Body of pancreas (tissue), 4 donors: Measurements from ENCODE around the gene GABRA5. TPM values are rescaled to one million over a fixed set of nuclear protein-coding genes. Genes with fewer than 3 reads are reported as not detected.

Source experiments
- ATAC-seq: fragments of 150-250 bp; one replicate; pipeline ENCODE4 v1.9.1; 2016
- DNase-seq, 4 donors: peaks; one replicate each; pipeline ENCODE4 v3.0.0-alpha.2; 2019
- H3K27ac ChIP-seq, 4 donors: fragments of 200-600 bp; sonication (generic); 1 replicate in 3 of 4; 2 replicates in 1 of 4; pipeline versions ENCODE4 v1.5.1 to v1.6.1; 2016 to 2019; ENCODE audit warnings: mild to moderate bottlenecking in 1 of 4, mixed read lengths in 1 of 4, moderate library complexity in 1 of 4
- H3K27me3 ChIP-seq, 2 donors: fragments of 200-600 bp; sonication (generic); one replicate each; pipeline ENCODE4 v1.6.0; 2016; ENCODE audit warnings: mild to moderate bottlenecking in 1 of 2
- H3K36me3 ChIP-seq, 2 donors: fragments of 200-600 bp; sonication (generic); replicated peaks in 1 of 2; 2 replicates each; pipeline ENCODE4 v1.5.1; 2016; ENCODE audit warnings: low read depth in 2 of 2; ENCODE audit not compliant: insufficient read depth in 1 of 2
- H3K4me1 ChIP-seq: fragments of 200-600 bp; sonication (generic); one replicate; pipeline ENCODE4 v1.6.0; 2016
- H3K4me3 ChIP-seq, 2 donors: fragments of 200-600 bp; sonication (generic); 1 replicate in 1 of 2; 2 replicates in 1 of 2; pipeline ENCODE4 v1.5.1; 2016 to 2019
- H3K9me3 ChIP-seq, 3 donors: fragments of 200-600 bp; sonication (generic); 1 replicate in 2 of 3; 2 replicates in 1 of 3; pipeline ENCODE4 v1.5.1; 2016
- CTCF ChIP-seq, 7 experiments: fragments of 450-650 bp in 4 of 7; fragments of 200-600 bp in 3 of 7; sonication (generic) in 3 of 7; IDR thresholded peaks; one replicate each; pipeline ENCODE4 v1.5.1; 2016 to 2019; ENCODE audit warnings: antibody characterized with exemption in 7 of 7
- POLR2A ChIP-seq, 3 donors: fragments of 450-650 bp; IDR thresholded peaks; one replicate each; pipeline ENCODE4 v1.6.1; 2016; ENCODE audit warnings: antibody characterized with exemption in 3 of 3, mild to moderate bottlenecking in 2 of 3
- WGBS, 2 donors: methylation state at CpG; one replicate each; pipeline ENCODE4 v1.1.5; 2017; 5-methylcytosine and 5-hydroxymethylcytosine counted together
- intact Hi-C: fragments of 100-400 bp; cut with DNase I; formaldehyde crosslinking; loops from one replicate; pipeline ENCODE4 v1.15.1; 2023
- total RNA-seq, 2 donors: library from RNA; depleted of rRNA; stranded (reverse); fragments of >200 nt; gene quantifications; one replicate each; pipeline ENCODE4 v1.1.0, GENCODE V29; 2016

Gene GABRA5
- total RNA-seq, 2 donors from 2014 or later = 0.66 TPM; not detected in 1

GRCh38 chr15:26968806-26969205 lies 101.9 kb downstream of the GABRA5 start:
- H3K36me3 ChIP-seq = no peaks in the 10 kb centered on the region
- intact Hi-C loops = no loop called here
- TF ChIP-seq POLR2A (IDR thresholded peaks at IDR 0.05) (no peak), CTCF (IDR thresholded peaks at IDR 0.05) (no peak)

GRCh38 chr15:26970712-26971210 lies 103.9 kb downstream of the GABRA5 start, which contains the start of gene GABRG3:
TSS of gene GABRG3 (plus strand) at chr15:26971181.
- no peak for DNase-seq
- no peaks in the 10 kb centered on the region for H3K9me3 ChIP-seq
- no peaks in the 10 kb centered on the region for H3K27me3 ChIP-seq
- TF ChIP-seq POLR2A (IDR thresholded peaks at IDR 0.05) (no peak), CTCF (IDR thresholded peaks at IDR 0.05) (no peak)
- ATAC-seq = no peak
- H3K27ac ChIP-seq = no peak within 1 kb of the TSS
- 2 to 4% methylated on average over 24 to 28 of the region's 33 CpGs for WGBS, 2 donors
- no peak within 1 kb of the TSS for H3K4me3 ChIP-seq
- no peaks in the 10 kb centered on the region for H3K4me1 ChIP-seq
- intact Hi-C loops = no loop called here
- no peaks in the 10 kb centered on the region for H3K36me3 ChIP-seq

More at GRCh38 chr15:26968806-26969205, 101.9 kb downstream of the GABRA5 start:
- ATAC-seq (no peak), DNase-seq (no peak)
- Histone ChIP-seq H3K9me3 (no peaks in the 10 kb centered on the region), H3K4me3 (no peak overlapping the region), H3K4me1 (no peaks in the 10 kb centered on the region), H3K27ac (no peak overlapping the region), H3K27me3 (no peaks in the 10 kb centered on the region)
- WGBS, 2 donors = 47 to 53% methylated on average over 2 of the region's 2 CpGs

GRCh38 chr15:26971271-26972018 lies 104.6 kb downstream of the GABRA5 start:
- no peak for DNase-seq
- H3K4me3 ChIP-seq = no peak overlapping the region
- no peak for ATAC-seq
- TF ChIP-seq POLR2A (IDR thresholded peaks at IDR 0.05) = no peak
- TF ChIP-seq CTCF (IDR thresholded peaks at IDR 0.05) = no peak
- no peaks in the 10 kb centered on the region for H3K9me3 ChIP-seq
- intact Hi-C loops = no loop called here
- no peaks in the 10 kb centered on the region for H3K4me1 ChIP-seq
- H3K36me3 ChIP-seq = no peaks in the 10 kb centered on the region
- 4 to 22% methylated on average over 6 to 39 of the region's 72 CpGs for WGBS, 2 donors
- H3K27me3 ChIP-seq = no peaks in the 10 kb centered on the region
- no peak overlapping the region for H3K27ac ChIP-seq

DNA sequence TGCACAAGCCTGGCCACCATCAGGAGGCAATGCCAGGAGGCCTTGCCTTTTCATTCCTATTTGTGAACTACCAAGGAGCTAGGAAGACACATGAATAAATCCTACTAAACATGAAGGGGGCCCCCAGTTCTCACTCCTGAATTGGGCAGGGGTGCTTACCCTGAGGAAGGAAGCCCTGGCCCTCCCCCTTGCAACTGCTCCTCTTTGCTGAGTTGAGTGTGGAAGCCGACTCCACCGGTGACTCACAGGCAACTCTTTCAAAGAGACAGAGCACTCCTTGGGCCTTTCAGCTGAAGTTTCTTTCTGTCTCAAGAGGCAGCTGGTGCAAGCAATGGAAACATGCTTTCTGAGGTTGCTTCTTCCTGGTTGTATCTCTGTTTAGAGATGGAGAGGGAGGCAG lies 105.8 kb downstream of the GABRA5 start:
- no peaks in the 10 kb centered on the region for H3K27me3 ChIP-seq
- no peak overlapping the region for H3K4me3 ChIP-seq
- no peaks in the 10 kb centered on the region for H3K36me3 ChIP-seq
- TF ChIP-seq CTCF (IDR thresholded peaks at IDR 0.05) (no peak), POLR2A (IDR thresholded peaks at IDR 0.05) (no peak)
- intact Hi-C loops = no loop called here
- WGBS, 2 donors = 38 to 44% methylated on average over 2 of the region's 2 CpGs
- H3K4me1 ChIP-seq = no peaks in the 10 kb centered on the region
- ATAC-seq = no peak
- no peaks in the 10 kb centered on the region for H3K9me3 ChIP-seq
- no peak for DNase-seq
- no peak overlapping the region for H3K27ac ChIP-seq
